ENCODE measurements around the gene NOC4L.

NOC4L gene

GRCh38 chr12:132111654-132112304 is 32.5 kb upstream of the NOC4L start:
- TF ChIP-seq GATA1 (IDR thresholded peaks at IDR 0.05; ENCODE audit: low read depth, low read length), result no peak
- no peak for TF ChIP-seq POLR2A (IDR thresholded peaks at IDR 0.05; ENCODE audit: low read length)
- DNase-seq, result no peak

- DNase-seq, result no peak
- TF ChIP-seq GATA1 (IDR thresholded peaks at IDR 0.05; ENCODE audit: low read depth, low read length), result no peak
Observed at GRCh38 chr12:132114667-132115066, 29.6 kb upstream of the NOC4L start.

DNA sequence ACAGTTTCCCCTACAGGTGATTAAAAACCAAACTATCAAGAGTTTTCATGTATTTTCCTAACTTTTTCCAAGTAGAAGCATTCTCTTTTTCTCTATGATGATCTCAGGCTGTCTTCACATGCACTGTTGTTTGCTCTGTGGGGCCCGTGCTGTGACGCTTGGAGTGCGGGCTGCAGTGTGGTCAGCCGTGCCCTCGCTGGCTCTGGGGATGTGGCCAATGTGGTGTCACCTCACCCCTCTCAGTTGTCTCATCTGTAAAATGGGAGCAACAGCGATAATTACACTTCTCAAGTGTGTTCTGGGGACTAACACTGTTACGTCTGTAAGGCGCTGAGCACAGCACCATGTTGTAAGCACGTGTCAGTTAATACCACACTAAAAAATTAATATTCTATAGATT is 28.8 kb upstream of the NOC4L start:
- TF ChIP-seq POLR2A (IDR thresholded peaks at IDR 0.05; ENCODE audit: low read length), result no peak
- no peak for DNase-seq

GRCh38 chr12:132116709-132117557 is 27.3 kb upstream of the NOC4L start:
- no peak for DNase-seq
- no peak for TF ChIP-seq GATA1 (IDR thresholded peaks at IDR 0.05; ENCODE audit: low read depth, low read length)
- no peak for TF ChIP-seq POLR2A (IDR thresholded peaks at IDR 0.05; ENCODE audit: low read length)

- TF ChIP-seq POLR2A (IDR thresholded peaks at IDR 0.05; ENCODE audit: low read length) (no peak), GATA1 (IDR thresholded peaks at IDR 0.05; ENCODE audit: low read depth, low read length) (no peak)
- DNase-seq, result peak; percentile 21 to 47
Observed at GRCh38 chr12:132117558-132117875, 26.7 kb upstream of the NOC4L start.

- TF ChIP-seq POLR2A (IDR thresholded peaks at IDR 0.05; ENCODE audit: low read length), result no peak
- no peak for TF ChIP-seq GATA1 (IDR thresholded peaks at IDR 0.05; ENCODE audit: low read depth, low read length)
- DNase-seq, result no peak
Observed at GRCh38 chr12:132118876-132119275, 25.4 kb upstream of the NOC4L start.

DNA sequence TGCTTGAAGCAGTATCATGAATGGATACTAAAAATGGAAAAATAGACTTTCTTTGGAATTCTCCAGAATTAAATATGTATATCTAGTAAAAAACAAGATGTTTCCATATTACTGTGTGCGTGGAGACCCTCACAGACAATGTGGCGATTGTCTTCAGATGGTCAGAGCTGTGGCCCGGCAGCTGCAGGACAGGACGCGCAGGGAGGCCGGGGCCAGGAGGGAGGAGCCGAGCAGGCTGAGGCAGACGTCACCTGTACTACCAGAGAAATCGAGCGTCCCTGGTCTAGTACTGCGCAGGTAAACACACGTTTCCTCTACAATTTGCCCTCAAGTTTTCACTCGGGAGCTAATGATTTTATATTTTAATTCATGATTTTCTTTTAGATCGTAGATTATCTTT is 23.0 kb upstream of the NOC4L start:
- TF ChIP-seq POLR2A (IDR thresholded peaks at IDR 0.05; ENCODE audit: low read length), result no peak
- no peak for TF ChIP-seq GATA1 (IDR thresholded peaks at IDR 0.05; ENCODE audit: low read depth, low read length)
- DNase-seq, result no peak

- TF ChIP-seq POLR2A (IDR thresholded peaks at IDR 0.05; ENCODE audit: low read length), result no peak
- no peak for TF ChIP-seq GATA1 (IDR thresholded peaks at IDR 0.05; ENCODE audit: low read depth, low read length)
- DNase-seq, result no peak
Observed at GRCh38 chr12:132123970-132124765, 20.1 kb upstream of the NOC4L start.

- TF ChIP-seq POLR2A (IDR thresholded peaks at IDR 0.05; ENCODE audit: low read length) (no peak), GATA1 (IDR thresholded peaks at IDR 0.05; ENCODE audit: low read depth, low read length) (no peak)
Observed at GRCh38 chr12:132124766-132125425, 19.4 kb upstream of the NOC4L start.

GRCh38 chr12:132125736-132126135 is 18.5 kb upstream of the NOC4L start:
- TF ChIP-seq POLR2A (IDR thresholded peaks at IDR 0.05; ENCODE audit: low read length) (no peak), GATA1 (IDR thresholded peaks at IDR 0.05; ENCODE audit: low read depth, low read length) (no peak)
- DNase-seq, result no peak

More at GRCh38 chr12:132124766-132125425, 19.4 kb upstream of the NOC4L start:
- no peak for DNase-seq

- no peak for TF ChIP-seq POLR2A (IDR thresholded peaks at IDR 0.05; ENCODE audit: low read length)
- no peak for TF ChIP-seq GATA1 (IDR thresholded peaks at IDR 0.05; ENCODE audit: low read depth, low read length)
Observed at GRCh38 chr12:132127041-132127440, 17.2 kb upstream of the NOC4L start.

DNA sequence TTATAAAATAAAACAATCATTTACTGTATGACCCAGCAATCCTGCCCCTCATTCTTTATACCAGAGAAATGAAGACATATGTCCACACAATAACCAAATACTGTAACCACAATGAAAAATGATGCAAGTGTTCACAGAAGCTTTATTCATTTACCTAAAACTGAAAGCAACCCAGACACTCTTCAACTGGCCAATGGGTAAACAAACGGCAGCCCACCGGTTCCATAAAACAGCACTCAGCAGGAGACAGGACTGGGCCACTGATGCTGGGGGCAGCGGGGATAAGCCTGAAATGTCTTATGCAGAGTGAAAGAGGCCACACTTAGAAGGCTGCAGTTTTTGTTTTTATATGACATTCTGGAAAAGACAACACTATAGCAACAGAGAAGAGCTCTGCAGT is 15.2 kb upstream of the NOC4L start:
- TF ChIP-seq GATA1 (IDR thresholded peaks at IDR 0.05; ENCODE audit: low read depth, low read length) (no peak), POLR2A (IDR thresholded peaks at IDR 0.05; ENCODE audit: low read length) (no peak)

More at GRCh38 chr12:132127041-132127440, 17.2 kb upstream of the NOC4L start:
- no peak for DNase-seq

DNA sequence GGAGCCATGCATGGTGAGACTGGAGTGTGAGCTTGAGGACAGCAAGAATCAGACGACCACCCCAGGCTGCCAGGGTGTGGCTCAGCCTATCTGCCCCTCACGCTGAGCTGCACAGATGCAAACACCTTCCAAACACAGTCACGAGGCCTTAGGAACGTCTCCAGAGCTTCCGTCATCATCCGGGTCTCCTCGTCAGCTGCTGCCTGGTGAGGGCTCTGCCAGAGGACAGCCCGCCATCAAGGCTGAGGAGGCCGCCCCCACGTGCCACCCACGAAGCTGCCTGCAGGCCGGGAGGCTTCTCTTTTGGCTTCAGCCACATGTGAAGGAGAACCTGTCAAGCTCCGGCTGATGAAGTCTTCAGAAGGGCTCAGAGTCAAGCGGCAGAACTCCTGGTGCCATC is 13.6 kb upstream of the NOC4L start:
- TF ChIP-seq GATA1 (IDR thresholded peaks at IDR 0.05; ENCODE audit: low read depth, low read length) (no peak), POLR2A (IDR thresholded peaks at IDR 0.05; ENCODE audit: low read length) (no peak)
- DNase-seq, result no peak

More for the DNA sequence above, 15.2 kb upstream of the NOC4L start:
- no peak for DNase-seq

GRCh38 chr12:132131229-132131628 is 13.0 kb upstream of the NOC4L start:
- DNase-seq, result no peak
- TF ChIP-seq POLR2A (IDR thresholded peaks at IDR 0.05; ENCODE audit: low read length) (no peak), GATA1 (IDR thresholded peaks at IDR 0.05; ENCODE audit: low read depth, low read length) (no peak)
